Frontal cortex (tissue), 4 donors: ENCODE results near the gene CSNK1D. TPM values are rescaled to one million over a fixed set of nuclear protein-coding genes. Genes with fewer than 3 reads are reported as not detected.
"Not testable (repeated sequence)": the region's sequence is repeated elsewhere in the genome, so short reads cannot be mapped to it uniquely, and the experiment has no call there.

Source experiments
- DNase-seq, 2 donors: peaks; one replicate each; pipeline ENCODE4 v3.0.0; 2012; ENCODE audit warnings: low spot score in 2 of 2
- FAIRE-seq: peaks from 2 replicates; lab custom pipeline; 2012; peaks lifted over from hg19 to GRCh38; lab: Jason Lieb, UNC
- total RNA-seq: library from RNA; depleted of rRNA; stranded (reverse); fragments of >200 nt; gene quantifications from one replicate; pipeline ENCODE4 v1.2.3, GENCODE V29; 2014
- donor health status: control.
- donor health status: control.
- donor health status: control.

The CSNK1D gene
- total RNA-seq, 1 donor from 2014 or later = 22.8 TPM

DNA sequence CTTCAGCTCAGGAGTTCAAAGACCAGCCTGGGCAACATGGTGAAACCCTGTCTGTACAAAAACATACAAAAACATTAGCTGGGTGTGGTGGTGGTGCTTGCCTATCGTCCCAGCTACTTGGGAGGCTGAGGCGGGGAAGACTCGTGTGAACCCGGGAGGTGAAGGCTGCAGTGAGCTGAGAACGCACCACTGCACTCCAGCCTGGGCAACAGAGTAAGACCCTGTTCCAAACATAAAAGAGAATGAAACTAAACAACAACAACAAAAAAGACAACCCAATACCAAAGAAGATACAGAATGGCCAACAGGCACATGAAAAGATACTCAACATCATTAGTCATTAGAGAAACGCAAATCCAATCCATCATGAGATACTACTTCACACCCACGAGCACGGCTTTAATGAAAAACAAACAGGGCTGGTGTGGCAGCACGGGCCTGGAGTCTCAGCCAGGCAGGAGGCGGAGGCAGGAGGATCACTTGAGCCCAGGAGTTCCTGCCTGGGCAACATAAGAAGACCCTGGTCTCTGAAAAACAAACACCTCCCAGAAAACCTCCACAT is 52.1 kb downstream of the CSNK1D start:
- DNase-seq = no peak
- FAIRE-seq = no peak

- FAIRE-seq = no peak
- no peak for DNase-seq
These were observed 53.5 kb downstream of the CSNK1D start for GRCh38 chr17:82219753-82220709.

DNA sequence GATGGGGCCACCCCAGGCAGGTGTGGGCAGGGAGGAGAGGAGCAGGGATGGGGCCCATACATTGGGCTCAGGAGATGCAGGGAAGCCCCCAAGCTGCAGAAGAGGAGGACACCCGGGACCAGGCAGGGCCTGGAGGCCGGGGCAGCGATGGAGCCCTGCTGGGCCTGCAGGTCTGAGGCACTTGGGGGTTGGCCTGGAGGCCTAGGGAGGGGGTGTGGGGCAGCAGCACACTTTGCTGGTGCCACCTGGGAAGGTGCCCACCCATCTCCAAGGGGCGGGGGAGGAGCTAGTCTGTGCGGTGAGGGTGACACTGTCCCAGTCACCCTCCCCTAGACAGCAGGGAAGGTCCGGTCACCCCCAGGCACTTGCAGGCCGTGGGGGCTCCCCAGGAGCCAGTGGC is 54.4 kb downstream of the CSNK1D start:
- no peak for DNase-seq
- no peak for FAIRE-seq

DNA sequence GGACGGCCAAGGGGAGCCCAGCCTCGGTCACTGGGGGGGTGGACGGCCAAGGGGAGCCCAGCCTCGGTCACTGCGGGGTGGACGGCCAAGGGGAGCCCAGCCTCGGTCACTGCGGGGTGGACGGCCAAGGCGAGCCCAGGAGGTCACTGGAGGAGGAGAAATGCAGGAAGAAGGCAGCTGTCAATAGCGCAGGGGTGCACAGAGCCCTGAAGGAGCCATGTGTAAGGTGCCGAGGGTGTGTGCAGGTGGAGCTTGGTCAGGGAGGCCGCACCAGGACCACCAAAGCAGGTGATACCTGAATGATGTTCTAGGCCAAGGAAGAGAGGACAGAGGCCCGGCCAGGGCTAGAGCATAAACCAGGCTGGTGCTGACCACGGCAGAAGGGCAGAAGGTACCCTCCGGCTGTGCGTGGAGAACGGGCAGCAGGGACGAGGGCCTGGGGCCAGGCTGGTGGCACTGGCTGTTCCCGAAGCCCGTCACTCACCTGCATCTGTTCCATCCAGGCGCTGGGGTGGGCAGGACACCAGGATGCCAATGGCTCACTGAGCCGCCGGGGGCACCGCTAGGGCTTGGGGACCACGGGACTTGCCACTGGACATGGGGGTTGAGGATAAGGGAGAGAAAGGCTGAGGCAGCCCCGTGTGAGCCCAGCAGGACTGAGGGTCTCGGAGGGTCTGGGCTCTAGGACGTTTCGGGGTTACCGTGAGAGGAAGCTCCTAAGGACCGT is 55.0 kb downstream of the CSNK1D start:
- DNase-seq (no peak), FAIRE-seq (no peak)

DNA sequence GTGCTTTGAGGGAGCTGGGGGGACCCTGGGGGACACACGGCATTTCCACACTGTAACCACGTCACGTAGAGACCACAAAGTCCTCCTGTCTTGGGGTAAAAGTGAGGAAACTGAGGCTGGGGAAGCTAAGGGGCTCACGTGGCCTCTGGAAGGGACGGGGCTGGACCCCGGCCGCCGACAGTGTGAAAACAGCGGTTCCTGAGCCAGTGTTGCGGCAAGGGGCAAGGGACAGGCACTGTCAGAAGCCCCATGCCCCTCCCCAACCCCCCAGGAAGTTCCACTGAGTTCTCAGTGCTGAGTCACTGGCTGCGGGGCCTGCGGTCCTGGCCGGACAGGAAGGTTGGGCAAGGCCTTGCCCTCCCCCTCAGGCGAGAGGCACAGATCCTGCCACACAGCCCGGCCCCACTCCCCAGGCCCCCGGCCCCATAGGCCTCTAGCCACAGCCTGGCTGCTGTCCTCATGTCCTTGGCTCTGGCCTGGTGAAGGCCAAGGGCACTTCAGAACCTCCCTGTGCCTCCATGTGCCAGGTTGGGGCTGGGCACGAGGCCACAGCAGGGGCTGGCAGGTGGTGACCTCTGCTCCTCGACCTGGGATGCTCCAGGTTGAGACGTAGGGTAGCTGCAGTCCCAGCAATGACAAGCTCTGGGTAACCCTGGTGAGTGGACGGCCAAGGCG is 55.8 kb downstream of the CSNK1D start:
- no peak for FAIRE-seq
- peak in 1 of 2 donors; percentile 24 for DNase-seq

- no peak for FAIRE-seq
- DNase-seq = peak in 1 of 2 donors; percentile 17
These were observed 56.4 kb downstream of the CSNK1D start for GRCh38 chr17:82217120-82217529.

DNA sequence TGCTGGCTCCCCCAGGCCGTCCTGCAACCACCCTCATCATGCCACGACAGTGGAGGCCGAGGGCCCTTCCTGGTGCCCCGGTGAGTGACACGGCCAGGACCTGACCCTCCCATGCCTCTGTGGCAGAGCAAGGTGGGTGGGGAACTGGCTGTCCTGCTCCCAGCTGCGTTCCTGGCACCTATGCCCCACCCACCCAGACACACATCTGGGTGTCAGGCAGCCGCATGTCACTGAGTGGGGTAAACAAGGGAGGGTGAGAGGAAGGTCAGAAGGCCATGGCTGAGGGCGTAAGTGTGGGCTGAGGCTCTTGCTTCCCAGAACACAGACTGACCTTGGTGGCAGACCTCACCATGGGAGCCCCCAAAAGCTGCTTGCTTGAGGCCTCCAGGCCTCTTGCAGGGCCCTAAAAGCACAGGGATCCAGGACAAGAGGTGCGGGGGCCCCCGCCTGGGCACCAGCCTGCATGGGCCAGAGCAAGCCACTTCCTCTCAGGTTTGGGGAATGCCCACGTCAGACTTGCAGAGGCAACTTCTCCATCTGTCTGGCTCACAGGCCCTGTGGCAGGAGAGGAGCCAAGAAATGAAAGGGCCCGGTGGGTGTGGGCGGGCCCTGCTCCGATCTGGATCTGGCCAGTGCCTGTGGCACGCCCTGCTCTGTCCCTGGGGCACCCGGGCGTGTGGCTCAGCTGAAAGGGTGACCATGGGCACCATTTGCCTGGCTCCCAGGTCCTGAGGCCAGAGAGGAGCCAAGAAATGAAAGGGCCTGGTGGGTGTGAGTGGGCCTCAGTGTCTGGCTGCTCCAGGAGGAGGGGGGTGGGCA is 57.0 kb downstream of the CSNK1D start:
- FAIRE-seq (no peak), DNase-seq (peak in 1 of 2 donors; percentile 45)

GRCh38 chr17:82215972-82216300 is 57.6 kb downstream of the CSNK1D start:
- DNase-seq = no peak
- no peak for FAIRE-seq

DNA sequence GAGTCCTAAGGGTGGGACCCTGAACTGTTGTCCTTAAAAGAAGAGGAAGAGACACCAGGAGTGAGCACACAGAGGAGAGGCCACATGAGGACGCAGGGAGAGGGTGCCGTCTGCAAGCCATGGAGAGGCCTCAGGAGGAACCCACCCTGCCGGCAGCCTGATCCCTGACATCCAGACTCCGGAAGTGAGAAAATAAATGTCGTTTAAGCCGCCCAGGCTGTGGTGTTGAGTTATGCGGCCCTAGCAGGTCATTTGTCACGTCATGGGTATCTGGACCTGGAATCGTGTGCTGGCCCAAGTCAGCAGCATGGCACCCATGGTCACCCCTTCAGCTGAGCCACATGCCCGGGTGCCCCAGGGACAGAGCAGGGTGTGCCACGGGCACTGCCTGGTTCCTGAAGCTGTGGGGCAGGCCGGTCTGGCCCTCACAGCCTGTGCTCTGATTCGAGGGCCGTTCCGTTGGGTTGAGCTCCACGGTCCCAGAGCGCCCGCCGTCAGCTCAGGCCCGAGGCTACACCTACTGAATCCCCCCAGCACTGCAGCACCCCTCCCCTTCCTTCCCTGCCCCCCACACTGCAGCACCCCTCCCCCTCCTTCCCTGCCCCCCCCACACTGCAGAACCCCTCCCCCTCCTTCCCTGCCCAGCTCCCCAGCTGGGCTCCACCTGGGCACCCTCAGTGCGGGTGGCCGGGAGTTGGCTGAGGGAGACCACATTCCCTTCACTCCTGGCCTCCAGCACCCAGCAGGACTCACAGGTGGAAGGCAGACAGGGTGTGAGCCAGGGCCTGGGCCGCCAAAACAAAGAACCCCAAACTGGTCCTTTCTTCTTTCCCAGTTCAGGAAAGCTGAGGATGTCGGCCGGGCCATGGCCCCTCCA is 58.2 kb downstream of the CSNK1D start:
- DNase-seq (peak in 1 of 2 donors; percentile 28), FAIRE-seq (no peak)

DNA sequence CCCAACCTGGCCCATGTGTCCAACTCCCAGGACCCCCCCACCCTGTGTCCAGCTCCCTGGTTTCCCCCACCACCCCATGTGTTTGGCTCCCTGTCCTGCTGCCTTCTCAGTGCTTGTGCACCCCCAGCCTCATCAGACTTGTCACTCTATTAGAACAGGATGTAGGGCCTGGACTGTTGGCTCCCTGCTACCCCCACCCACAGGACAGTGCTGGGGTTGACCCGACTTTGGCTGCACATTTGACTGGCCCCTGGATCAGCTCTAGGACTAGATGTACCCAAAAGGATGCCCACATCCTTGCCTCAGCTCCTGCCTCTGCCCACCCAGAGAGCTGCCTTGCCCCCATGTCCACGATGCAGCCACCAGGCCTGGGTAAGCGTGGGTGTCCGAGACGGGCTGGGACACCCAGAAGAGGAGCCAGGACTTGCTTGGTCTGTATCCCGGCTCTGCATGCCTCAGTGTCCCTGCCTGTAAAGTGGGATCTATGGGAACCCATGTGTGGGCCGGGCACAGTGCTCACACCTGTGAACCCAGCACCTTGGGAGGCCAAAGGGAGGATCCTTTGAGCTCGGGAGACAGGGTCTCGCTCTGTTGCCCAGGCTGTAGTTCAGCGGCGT is 59.4 kb downstream of the CSNK1D start:
- FAIRE-seq (no peak), DNase-seq (no peak)

DNA sequence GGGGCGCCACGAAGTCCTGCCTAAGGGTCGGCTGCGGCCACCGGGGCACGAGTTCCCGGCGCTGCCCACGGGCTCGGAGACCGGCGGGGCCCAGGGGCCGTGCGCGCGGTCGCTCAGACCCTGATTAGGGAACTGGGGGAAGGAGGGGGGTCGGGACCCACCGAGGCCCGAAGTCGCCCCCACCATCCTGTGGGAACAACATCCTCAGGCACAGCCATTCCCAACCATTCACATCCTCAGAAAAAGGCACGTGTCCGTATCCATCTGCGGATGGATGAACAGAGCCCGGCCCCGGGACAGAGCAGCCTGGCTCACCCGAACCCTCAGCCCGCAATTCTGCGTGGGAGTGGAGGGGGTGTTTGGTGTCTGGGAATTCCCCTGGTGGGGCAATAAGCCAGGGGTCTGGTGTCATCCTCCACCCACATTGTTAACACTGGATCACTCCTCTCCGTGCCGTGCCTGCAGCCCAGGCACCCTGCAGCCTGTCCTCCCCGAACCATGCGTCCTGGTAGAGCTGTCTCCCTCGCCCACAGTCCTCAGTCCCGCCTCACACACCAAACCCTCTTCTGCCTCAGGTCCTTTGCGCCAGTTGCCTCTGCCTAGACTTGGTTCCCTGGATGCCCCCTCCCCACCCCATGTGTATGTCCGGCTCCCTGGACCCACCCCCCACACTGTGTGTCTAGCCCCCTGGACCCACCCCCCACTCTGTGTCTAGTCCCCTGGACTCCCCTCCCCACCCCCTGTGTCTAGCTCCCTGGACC is 60.1 kb downstream of the CSNK1D start:
- DNase-seq = peak; percentile 83 to 90
- no peak for FAIRE-seq

- FAIRE-seq = no peak
- DNase-seq = peak; percentile 94 to 96
These were observed 60.9 kb downstream of the CSNK1D start, which contains the start of gene CCDC57 for GRCh38 chr17:82212331-82213250. Gene CCDC57 (minus strand): TSS chr17:82212842. CDS start chr17:82201944, 10,898 bp downstream.

DNA sequence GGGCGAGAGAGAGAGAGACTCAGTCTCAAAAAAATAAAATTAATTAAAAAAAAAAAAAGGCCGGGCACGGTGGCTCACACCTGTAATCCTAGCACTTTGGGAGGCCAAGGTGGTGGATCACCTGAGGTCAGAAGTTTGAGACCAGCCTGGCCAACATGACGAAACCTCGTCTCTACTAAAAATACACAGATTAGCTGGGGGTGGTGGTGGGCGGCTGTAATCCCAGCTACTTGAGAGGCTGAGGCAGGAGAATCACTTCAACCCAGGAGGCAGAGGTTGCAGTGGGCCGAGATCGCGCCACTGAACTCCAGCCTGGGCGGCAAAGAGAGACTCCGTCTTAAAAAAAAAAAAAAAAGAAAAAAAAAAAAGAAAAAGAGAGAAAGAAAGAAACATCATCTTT is 62.8 kb downstream of the CSNK1D start:
- DNase-seq, FAIRE-seq: not testable (repeated sequence)

DNA sequence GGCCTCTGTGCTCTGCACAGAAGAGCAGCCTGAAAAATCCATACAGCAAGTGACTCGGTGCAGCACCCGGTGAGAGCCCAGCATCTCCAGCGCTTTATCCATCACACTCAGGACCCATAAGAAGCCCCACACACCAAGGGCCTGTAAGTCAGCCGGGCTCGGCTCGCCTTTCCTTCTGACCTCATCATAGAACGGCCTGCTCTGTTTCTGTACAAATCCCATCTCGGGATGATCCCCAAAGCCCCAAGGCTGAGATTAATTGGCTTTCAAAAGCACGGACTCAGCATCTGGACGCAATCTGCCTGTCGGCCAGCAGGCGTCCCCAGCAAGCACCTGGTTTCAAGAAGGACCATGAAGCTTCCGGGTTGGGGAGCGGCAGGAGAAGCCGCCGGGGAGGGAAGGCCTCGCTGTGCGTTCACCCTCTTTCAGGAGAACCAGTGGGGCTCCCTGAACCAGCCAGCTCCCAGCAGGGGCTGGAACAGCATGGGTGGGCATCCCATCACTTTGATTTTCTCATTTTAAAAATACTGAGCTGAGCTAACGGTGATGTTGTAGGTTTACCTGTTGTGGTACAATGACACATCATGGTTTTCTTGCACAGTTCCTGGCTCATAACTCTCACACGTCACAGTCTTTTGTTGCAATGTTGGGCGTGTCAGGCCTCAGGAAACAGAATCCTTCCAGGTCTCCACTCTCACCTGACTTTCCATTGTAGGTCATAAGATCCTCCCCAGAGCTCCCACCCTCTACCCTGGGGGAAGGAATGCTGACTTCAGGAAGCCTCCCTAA is 67.6 kb downstream of the CSNK1D start:
- no peak for FAIRE-seq
- peak; percentile 67 to 81 for DNase-seq
